H1 (cell line): ENCODE measurements around the gene PKD2L2. TPM values are rescaled to one million over a fixed set of nuclear protein-coding genes. Genes with fewer than 3 reads are reported as not detected.
"Not testable (repeated sequence)": the region's sequence is repeated elsewhere in the genome, so short reads cannot be mapped to it uniquely, and the experiment has no call there.

ENCODE experiments used
- CTCF ChIA-PET: fragments of 300-600 bp; sonication (Branson Sonifier 250); formaldehyde crosslinking; loops from one replicate; lab custom pipeline; 2021; ENCODE audit not compliant: partially characterized antibody; lab: Charles Lee
- POLR2A ChIA-PET: fragments of 300-600 bp; sonication (Branson Sonifier 250); formaldehyde crosslinking; loops from one replicate; lab custom pipeline; 2021; ENCODE audit warnings: inconsistent platforms; ENCODE audit not compliant: partially characterized antibody; lab: Charles Lee
- DNase-seq, 2 experiments: peaks; one replicate each; pipeline versions ENCODE4 v3.0.0 to v3.0.0-alpha.2; 2010 to 2022; ENCODE audit warnings: low spot score in 2 of 2, low read depth in 1 of 2, mixed read lengths in 1 of 2
- FAIRE-seq: peaks from 2 replicates; lab custom pipeline; 2011; peaks lifted over from hg19 to GRCh38; lab: Jason Lieb, UNC
- H2AFZ ChIP-seq: 2 replicates; pipeline ENCODE4 v1.8.1; 2012; ENCODE audit warnings: low read length, inconsistent platforms
- H2AK5ac ChIP-seq: 2 replicates; pipeline ENCODE4 v1.6.1; 2013; ENCODE audit warnings: low read depth, low read length
- H2BK120ac ChIP-seq: replicated peaks from 2 replicates; pipeline ENCODE3; 2013; ENCODE audit warnings: low read depth, low read length, inconsistent platforms
- H2BK12ac ChIP-seq: 2 replicates; pipeline ENCODE4 v1.6.1; 2013; ENCODE audit warnings: low read depth, low read length
- H2BK15ac ChIP-seq: 2 replicates; pipeline ENCODE4 v1.6.1; 2013; ENCODE audit warnings: low read length
- H2BK20ac ChIP-seq: 2 replicates; pipeline ENCODE4 v1.6.1; 2013; ENCODE audit warnings: low read length
- H2BK5ac ChIP-seq: 2 replicates; pipeline ENCODE4 v1.6.1; 2013; ENCODE audit warnings: low read depth, low read length
- H3K14ac ChIP-seq: 2 replicates; pipeline ENCODE4 v1.6.1; 2013; ENCODE audit warnings: inconsistent platforms; ENCODE audit not compliant: insufficient read length
- H3K18ac ChIP-seq: 2 replicates; pipeline ENCODE4 v1.6.1; 2013; ENCODE audit warnings: low read length; ENCODE audit errors: extremely low read depth
- H3K23ac ChIP-seq: 2 replicates; pipeline ENCODE4 v1.6.1; 2013; ENCODE audit warnings: inconsistent platforms; ENCODE audit not compliant: insufficient read length
- H3K23me2 ChIP-seq: 2 replicates; pipeline ENCODE4 v1.6.1; 2013; ENCODE audit warnings: low read depth, low read length
- H3K27ac ChIP-seq: 2 replicates; pipeline ENCODE4 v1.6.1; 2011; ENCODE audit warnings: low read depth, low read length, inconsistent platforms
- H3K27me3 ChIP-seq, 4 experiments: replicated peaks in 1 of 4; 1 replicate in 1 of 4; 2 replicates in 3 of 4; pipeline versions ENCODE4 v1.6.1 to v1.8.1; 2011 to 2013; ENCODE audit warnings: low read length in 3 of 4, mild to moderate bottlenecking in 3 of 4, inconsistent platforms in 2 of 4, mixed read lengths in 2 of 4, moderate library complexity in 1 of 4; ENCODE audit not compliant: control insufficient read depth in 3 of 4, insufficient read depth in 3 of 4; ENCODE audit errors: extremely low read depth in 1 of 4
- H3K36me3 ChIP-seq, 4 experiments: 2 replicates each; pipeline versions ENCODE4 v1.6.1 to v1.8.1; 2011 to 2013; ENCODE audit warnings: mild to moderate bottlenecking in 4 of 4, low read length in 3 of 4, moderate library complexity in 2 of 4, control low read depth in 1 of 4, inconsistent platforms in 1 of 4; ENCODE audit not compliant: insufficient read depth in 4 of 4, control insufficient read depth in 2 of 4
- H3K4ac ChIP-seq: replicated peaks from 2 replicates; pipeline ENCODE3; 2013; ENCODE audit warnings: low read length, low read depth, mixed read lengths, inconsistent platforms; ENCODE audit not compliant: insufficient read length
- H3K4me1 ChIP-seq, 4 experiments: replicated peaks in 1 of 4; 1 replicate in 1 of 4; 2 replicates in 3 of 4; pipeline versions ENCODE4 v1.6.1 to v1.8.1; 2011 to 2013; ENCODE audit warnings: low read length in 3 of 4, inconsistent platforms in 2 of 4, mixed read lengths in 1 of 4; ENCODE audit not compliant: insufficient read depth in 4 of 4, control insufficient read depth in 3 of 4
- H3K4me2 ChIP-seq, 2 experiments: 2 replicates each; pipeline versions ENCODE4 v1.6.1 to v1.8.1; 2011 to 2013; ENCODE audit warnings: low read depth in 2 of 2, low read length in 2 of 2, control low read depth in 1 of 2, inconsistent platforms in 1 of 2, mild to moderate bottlenecking in 1 of 2; ENCODE audit not compliant: insufficient read depth in 1 of 2
- H3K4me3 ChIP-seq, 4 experiments: fragments of 200-600, 300-600 bp in 1 of 4; sonication (generic), shearing (Covaris generic), sonication (Bioruptor Twin) in 1 of 4; 2 replicates each; pipeline versions ENCODE4 v1.5.1 to v1.8.1; 2011 to 2016; ENCODE audit warnings: low read length in 4 of 4, low read depth in 3 of 4, control low read depth in 2 of 4, inconsistent platforms in 2 of 4, mild to moderate bottlenecking in 2 of 4, mixed read lengths in 1 of 4, moderate library complexity in 1 of 4; ENCODE audit not compliant: insufficient read depth in 2 of 4; ENCODE audit errors: extremely low read depth in 1 of 4
- H3K56ac ChIP-seq: replicated peaks from 2 replicates; pipeline ENCODE3; 2013; ENCODE audit warnings: low read depth, mild to moderate bottlenecking, mixed read lengths, low read length, inconsistent platforms; ENCODE audit not compliant: insufficient read length
- H3K79me1 ChIP-seq: 2 replicates; pipeline ENCODE4 v1.6.1; 2013; ENCODE audit warnings: low read depth, low read length, control low read depth
- H3K79me2 ChIP-seq, 2 experiments: 2 replicates each; pipeline versions ENCODE4 v1.6.1 to v1.8.1; 2012 to 2013; ENCODE audit warnings: low read length in 2 of 2, mild to moderate bottlenecking in 2 of 2, inconsistent platforms in 1 of 2; ENCODE audit not compliant: insufficient read depth in 2 of 2, control insufficient read depth in 1 of 2
- H3K9ac ChIP-seq, 4 experiments: replicated peaks in 1 of 4; 1 replicate in 1 of 4; 2 replicates in 3 of 4; pipeline versions ENCODE4 v1.6.1 to v1.8.1; 2011 to 2013; ENCODE audit warnings: low read depth in 3 of 4, low read length in 3 of 4, control low read depth in 2 of 4, mild to moderate bottlenecking in 2 of 4, moderate library complexity in 2 of 4, inconsistent platforms in 1 of 4; ENCODE audit errors: extremely low read depth in 1 of 4
- H3K9me3 ChIP-seq, 2 experiments: 2 replicates each; pipeline versions ENCODE4 v1.6.1 to v1.8.1; 2012 to 2013; ENCODE audit warnings: mild to moderate bottlenecking in 2 of 2, moderate library complexity in 2 of 2, control low read depth in 1 of 2, inconsistent platforms in 1 of 2, low read depth in 1 of 2, low read length in 1 of 2, mixed read lengths in 1 of 2; ENCODE audit not compliant: insufficient read depth in 2 of 2
- H4K20me1 ChIP-seq, 2 experiments: replicated peaks in 1 of 2; 2 replicates each; pipeline versions ENCODE3 to v1.8.1; 2011 to 2013; ENCODE audit warnings: inconsistent platforms in 2 of 2, low read length in 2 of 2, mild to moderate bottlenecking in 1 of 2; ENCODE audit not compliant: insufficient read depth in 2 of 2, control insufficient read depth in 1 of 2
- H4K5ac ChIP-seq: 2 replicates; pipeline ENCODE4 v1.6.1; 2013; ENCODE audit warnings: low read length, low read depth, mixed read lengths, inconsistent platforms; ENCODE audit not compliant: insufficient read length
- H4K8ac ChIP-seq: 2 replicates; pipeline ENCODE4 v1.8.0; 2013; ENCODE audit warnings: mild to moderate bottlenecking, moderate library complexity, low read length, inconsistent platforms; ENCODE audit not compliant: insufficient read depth; ENCODE audit errors: extremely low read depth
- H4K91ac ChIP-seq: replicated peaks from 2 replicates; pipeline ENCODE3; 2013; ENCODE audit warnings: low read length, mixed read lengths, inconsistent platforms; ENCODE audit not compliant: insufficient read length
- CREB1 ChIP-seq: IDR thresholded peaks from 2 replicates; pipeline ENCODE4 v1.6.1; 2012; ENCODE audit warnings: inconsistent platforms
- EZH2 ChIP-seq: fragments of 200-600 bp; sonication (generic); IDR thresholded peaks from 2 replicates; pipeline ENCODE4 v1.7.1; 2012; ENCODE audit warnings: low read depth, mild to moderate bottlenecking, moderate library complexity, low read length, inconsistent platforms; ENCODE audit not compliant: severe bottlenecking
- JUND ChIP-seq: IDR thresholded peaks from 2 replicates; pipeline ENCODE4 v1.6.1; 2011; ENCODE audit warnings: mild to moderate bottlenecking, improper control_type of control experiment, low read length
- MAFK ChIP-seq: IDR thresholded peaks from 2 replicates; pipeline ENCODE4 v1.6.1; 2012; ENCODE audit warnings: low read depth, mild to moderate bottlenecking, improper control_type of control experiment, low read length
- SUZ12 ChIP-seq: fragments of 200-600 bp; sonication (generic); IDR thresholded peaks from 2 replicates; pipeline ENCODE4 v1.6.1; 2012; ENCODE audit warnings: mild to moderate bottlenecking, inconsistent platforms, low read length, moderate library complexity, mixed read lengths
- WGBS, 2 experiments: shearing (Covaris generic) in 1 of 2; methylation state at CpG; one replicate each; pipeline versions ENCODE4 v1.1.6 to v1.1.7; 2013 to 2015; ENCODE audit warnings: low lambda C conversion rate in 2 of 2, mixed read lengths in 2 of 2, inconsistent platforms in 1 of 2, low coverage in 1 of 2, missing lambda C conversion rate in 1 of 2; ENCODE audit not compliant: insufficient replicate concordance in 2 of 2, insufficient coverage in 1 of 2, insufficient read length in 1 of 2; ENCODE audit errors: extremely low coverage in 1 of 2, missing lambda C conversion rate in 1 of 2; 5-methylcytosine and 5-hydroxymethylcytosine counted together
- polyA plus RNA-seq, 7 experiments: library from polyadenylated mRNA; depleted of rRNA in 3 of 7; stranded (reverse) in 5 of 7; unstranded in 2 of 7; fragments of >200 nt in 5 of 7; fragments of 200-250 nt in 2 of 7; gene quantifications; 1 replicate in 5 of 7; 2 replicates in 1 of 7; 4 replicates in 1 of 7; pipeline versions ENCODE4 v1.2.1 to v1.2.3, GENCODE V29; 2011 to 2013; ENCODE audit warnings: missing spikeins in 2 of 7, mixed read lengths in 2 of 7
- total RNA-seq: library from RNA; stranded (reverse); fragmentation: NEBNext Ultra II Directional; extraction: Animal tissue kit (Norgen Biotek cat#: 25700); gene quantifications from 2 replicates; pipeline ENCODE4 v1.2.1, GENCODE V29; 2021

Gene PKD2L2
- total and polyA plus RNA-seq, 2 of the 8 experiments (the other 6 are each of a cell fraction or from before 2014, with no cell fraction given): not detected

DNA sequence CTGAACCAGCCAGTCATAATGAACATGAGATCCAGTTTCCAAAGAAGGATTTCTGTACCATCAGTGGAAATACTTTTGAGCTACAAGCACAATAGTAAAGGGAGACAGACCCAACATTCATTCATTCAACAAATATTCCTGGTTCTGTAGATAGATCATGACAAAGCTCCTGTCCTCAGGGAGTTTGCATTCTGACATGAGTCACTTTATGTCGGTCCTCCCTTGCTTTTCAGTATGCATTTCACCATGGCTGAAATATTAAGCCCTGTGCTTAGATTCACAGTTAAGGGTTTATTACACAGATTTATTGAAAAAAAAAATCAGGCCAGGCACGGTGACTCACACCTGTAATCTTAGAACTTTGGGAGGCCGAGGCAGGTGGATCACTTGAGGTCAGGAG lies 27.0 kb upstream of the PKD2L2 start (continued):
- no peak for TF ChIP-seq EZH2
- no peak for TF ChIP-seq CREB1
- no peak for TF ChIP-seq MAFK
- TF ChIP-seq JUND: no peak
- TF ChIP-seq SUZ12: no peak
- TF ChIP-seq, all 59 proteins: peak for 0

DNA sequence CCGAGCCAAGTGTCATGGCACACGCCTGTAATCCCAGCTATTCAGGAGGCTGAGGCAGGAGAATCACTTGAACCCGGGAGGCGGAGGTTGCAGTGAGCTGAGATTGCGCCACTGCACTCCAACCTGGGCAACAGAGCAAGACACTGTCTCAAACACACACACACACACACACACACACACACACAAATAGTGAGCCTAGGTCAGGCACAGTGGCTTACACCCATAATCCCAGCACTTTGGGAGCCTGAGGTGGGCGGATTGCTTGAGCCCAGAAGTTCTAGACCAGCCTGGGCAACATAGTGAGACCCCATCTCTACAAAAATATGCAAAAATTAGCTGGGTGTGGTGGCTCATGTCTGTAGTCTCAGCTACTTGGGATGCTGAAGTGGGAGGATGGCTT lies 25.6 kb upstream of the PKD2L2 start:
- H3K27ac ChIP-seq, H3K4me2 ChIP-seq, H3K4me1 ChIP-seq, H3K14ac ChIP-seq, H3K9ac ChIP-seq, H4K91ac ChIP-seq, H4K5ac ChIP-seq, H2AK5ac ChIP-seq, H3K79me2 ChIP-seq, H2BK20ac ChIP-seq, H2BK12ac ChIP-seq, H3K79me1 ChIP-seq, H3K23me2 ChIP-seq, H3K36me3 ChIP-seq, H3K56ac ChIP-seq, H3K9me3 ChIP-seq, H3K4ac ChIP-seq, FAIRE-seq, H3K23ac ChIP-seq, H3K18ac ChIP-seq, H2AFZ ChIP-seq, H3K27me3 ChIP-seq, POLR2A ChIA-PET, H2BK15ac ChIP-seq, H3K4me3 ChIP-seq, H2BK120ac ChIP-seq, H4K8ac ChIP-seq, H4K20me1 ChIP-seq, DNase-seq, H2BK5ac ChIP-seq: not testable (repeated sequence)
- CTCF ChIA-PET: interaction anchor here (1.0 kb wide), 1 partner anchor 25 kb away, joined by 3 read pairs; no protein-coding TSS in a partner anchor
- 86% methylated on average over 6 of the region's 6 CpGs; no CpG with 5 or more reads in 1 of the 2 experiments for WGBS, 2 experiments
